OCI-M2 (cell line): Measurements from ENCODE around the gene PRKCB.

Source experiments
- DNase-seq: peaks from one replicate; lab custom pipeline; 2025; ENCODE audit not compliant: unreplicated experiment; lab: John Stamatoyannopoulos, UW

PRKCB gene

DNA sequence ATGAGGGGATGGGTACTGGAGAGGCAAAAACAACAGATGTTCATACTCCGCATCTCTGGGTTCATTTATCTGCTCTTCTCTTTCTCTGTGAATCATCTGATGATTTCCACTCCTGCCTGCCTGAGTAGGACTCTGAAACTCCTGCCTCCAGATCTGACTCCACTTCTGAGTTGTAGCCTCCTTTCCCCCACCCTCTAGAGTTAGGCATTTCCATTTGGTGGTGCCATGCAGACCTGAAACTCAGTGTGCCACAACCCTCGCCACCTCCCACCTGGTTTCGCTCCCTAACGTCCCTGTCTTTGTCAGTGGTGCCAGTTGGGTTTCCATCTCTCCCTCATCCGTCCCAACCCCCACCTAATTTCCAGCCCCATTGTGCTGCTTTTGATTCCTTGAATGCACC lies 126.2 kb downstream of the PRKCB start:
- no peak for DNase-seq

DNA sequence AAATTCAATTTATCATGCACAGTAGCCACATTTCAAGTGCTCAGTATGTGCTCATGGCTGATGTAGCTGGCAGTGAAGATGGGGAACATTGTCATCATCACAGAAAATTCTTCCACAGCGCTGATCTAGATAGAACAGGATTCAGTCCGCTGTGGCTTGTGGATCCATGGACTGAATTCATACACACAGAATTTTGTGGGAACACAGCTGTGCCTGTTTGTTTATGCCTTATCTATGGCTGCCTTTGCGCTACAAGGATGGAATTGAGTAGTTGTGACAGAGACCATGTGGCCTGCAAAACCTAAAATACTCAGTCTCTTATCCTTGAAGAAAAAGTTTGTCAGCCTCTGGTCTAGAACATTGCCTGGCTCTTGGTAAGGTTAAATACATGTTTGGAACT lies 128.4 kb downstream of the PRKCB start:
- no peak for DNase-seq

DNA sequence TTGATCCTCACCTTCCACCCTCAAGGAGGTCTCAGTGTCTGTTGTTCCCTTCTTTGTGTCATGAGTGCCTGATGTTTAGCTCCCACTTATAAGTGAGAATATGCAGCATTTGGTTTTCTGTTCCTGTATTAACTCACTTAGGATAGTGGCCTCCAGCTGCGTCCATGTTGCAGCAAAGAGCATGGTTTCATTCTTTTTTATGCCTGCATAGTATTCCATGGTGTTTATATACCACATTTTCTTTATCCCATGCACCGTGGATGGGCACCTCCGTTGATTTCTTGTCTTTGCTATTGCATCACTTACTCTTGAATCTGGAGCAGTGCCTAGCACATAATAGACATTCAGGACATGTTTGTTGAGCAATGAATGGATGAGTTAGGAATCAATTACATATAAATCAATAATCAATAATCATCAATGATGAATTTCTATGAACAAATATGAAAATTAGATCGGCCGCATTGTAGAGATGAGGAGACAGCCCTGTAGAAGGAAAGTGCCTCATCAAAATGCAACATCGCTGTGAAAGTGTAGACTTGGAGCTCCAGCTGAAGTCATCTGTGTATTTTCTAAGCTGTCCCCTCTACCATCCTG lies 129.5 kb downstream of the PRKCB start:
- no peak for DNase-seq

DNA sequence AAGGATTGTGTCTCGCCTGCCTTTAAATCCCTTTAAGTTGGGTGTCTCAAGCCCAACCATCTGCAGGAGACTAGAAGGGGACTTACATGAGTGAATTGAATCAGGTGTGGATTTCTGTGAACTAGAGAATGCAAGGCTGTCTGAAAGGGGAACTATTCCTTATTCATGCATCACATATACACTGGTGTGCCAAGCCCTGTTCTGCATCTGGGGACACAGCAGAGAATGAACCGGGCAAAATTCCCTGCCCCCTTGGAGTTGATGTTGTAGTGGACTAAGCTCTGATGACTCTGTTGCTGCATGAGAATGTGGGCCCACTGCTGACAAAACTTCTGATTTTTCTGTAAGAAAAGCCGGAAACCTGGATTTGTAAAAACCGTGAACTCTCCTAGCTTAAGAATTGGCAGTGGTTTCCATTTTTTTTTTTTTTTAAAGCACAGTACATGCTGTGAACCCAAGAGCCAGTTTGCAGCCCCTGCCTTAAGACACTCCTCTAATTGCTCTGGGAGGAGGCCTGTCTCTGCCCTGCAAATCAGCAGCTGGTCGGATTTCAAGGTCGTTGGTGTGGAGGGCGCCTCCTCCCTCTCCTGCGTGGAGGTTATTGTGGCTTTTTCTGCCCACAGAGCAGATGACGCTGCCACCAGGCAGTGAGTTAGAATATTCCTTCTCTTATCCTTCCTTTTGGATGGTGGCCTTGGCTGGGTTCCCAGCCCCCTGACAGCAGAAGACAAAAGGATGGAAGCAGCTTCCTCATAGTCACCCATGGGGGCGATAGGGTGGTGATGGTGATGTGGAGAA lies 131.0 kb downstream of the PRKCB start:
- no peak for DNase-seq

DNA sequence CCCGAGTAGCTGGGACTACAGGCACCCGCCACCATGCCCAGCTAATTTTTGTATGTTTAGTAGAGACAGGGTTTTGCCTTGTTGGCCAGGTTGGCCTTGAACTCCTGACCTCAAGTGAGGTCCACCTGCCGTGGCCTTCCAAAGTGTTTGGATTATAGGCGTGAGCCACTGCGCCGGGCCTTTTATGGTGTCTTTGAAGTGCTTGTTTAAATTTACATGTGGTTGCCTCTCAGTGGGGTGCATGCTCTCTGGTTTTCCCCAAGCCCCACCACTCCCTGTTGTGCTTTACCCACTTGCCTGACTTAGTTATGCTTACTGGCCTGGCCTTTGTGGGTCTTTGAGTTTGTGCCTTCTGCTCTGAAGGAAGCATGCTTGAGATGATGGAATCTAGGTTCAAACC lies 132.0 kb downstream of the PRKCB start:
- no peak for DNase-seq

DNA sequence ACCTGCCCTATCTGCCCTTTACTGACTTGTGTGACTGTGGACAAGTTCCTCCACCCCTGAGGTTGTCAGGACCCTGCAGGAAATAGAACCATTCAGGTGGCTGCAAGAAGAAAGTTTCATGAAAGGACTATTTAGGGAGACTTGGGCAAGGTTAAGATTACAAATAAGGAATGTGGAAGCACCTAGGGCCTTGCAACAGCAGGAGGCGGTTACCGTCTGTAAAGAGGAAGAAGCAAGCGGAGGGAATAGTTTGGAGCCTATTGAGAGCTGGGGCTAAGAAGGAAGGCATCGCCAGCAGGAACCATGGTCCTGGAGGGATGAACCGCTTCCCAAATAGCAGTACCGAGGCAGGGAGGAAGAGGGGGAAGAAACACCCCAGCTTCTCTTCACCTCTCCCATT lies 132.4 kb downstream of the PRKCB start:
- no peak for DNase-seq

DNA sequence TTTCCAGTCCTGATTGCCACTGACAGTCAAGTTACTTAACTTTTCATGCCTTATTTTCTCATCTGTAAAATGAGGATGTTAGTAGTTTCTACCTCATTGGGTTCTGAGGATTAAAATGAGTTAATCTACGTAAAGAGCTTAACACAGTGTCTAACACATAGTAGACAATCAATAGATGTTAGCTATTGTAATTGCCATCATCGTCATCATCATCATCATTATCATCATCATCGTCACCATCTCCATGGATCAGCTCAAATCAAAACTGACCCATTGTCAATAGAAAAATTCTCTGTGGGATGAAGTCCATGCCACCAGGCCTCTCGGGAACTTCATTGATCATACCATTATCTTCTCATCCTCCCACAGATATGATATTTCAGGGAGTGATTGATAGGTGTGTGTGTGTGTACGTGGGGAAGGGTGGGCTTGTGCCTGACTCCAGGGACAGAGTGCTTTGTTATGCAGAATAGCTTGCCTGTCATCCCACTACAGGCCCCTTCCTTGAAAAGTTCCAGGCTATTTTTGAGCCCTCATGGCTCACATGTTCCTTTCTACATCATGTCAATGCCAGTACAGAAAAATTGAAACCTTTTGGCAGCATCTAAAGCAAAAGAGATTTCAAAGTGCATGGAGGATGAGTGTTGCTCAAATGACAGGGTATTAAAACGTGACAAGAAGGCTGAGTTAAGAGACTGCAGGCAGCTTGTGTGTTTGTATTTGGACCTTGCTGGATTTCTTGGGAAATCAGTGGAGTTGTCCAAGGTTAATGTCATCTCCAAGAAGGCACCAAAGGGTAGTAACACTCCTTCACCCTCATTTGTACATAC lies 133.9 kb downstream of the PRKCB start:
- no peak for DNase-seq

DNA sequence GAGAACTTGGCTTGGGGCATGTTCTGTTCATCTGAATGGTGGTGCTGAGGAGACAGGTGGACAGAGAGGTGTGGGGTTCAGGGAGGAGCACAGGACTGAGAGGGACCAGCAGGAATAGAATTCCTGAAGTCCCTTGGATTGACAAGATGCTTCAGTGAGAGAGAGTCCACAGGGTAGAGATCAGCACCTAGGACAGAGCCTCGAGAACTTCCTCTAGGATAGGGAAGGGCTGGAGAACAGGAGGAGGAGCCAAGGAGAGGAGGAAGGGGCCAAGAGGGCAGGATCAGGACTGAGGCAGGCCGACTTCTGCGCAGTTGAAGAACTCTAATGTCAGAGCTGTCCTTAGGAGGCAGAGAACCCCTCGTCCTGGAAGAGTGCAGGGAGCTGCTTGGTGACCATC lies 138.4 kb downstream of the PRKCB start:
- DNase-seq, result no peak

DNA sequence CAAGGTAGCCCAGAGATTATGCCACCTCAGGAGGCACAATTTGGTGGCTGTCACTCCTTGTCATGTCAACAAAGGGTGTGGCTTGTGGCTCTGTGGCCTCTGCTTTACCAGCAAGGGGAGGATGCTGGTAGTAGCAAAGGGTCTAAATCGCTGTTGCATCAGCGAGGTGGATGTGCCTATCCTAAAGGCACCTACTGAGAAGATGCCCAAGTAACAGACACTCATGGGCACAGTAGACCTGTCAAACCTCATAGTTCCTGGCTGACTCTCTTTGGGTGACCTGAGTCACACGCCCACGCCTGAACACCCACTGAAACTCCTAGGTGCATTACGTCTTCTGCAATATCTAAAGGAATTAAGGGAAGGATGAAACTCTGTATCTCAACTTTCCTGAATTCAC lies 139.5 kb downstream of the PRKCB start:
- DNase-seq, result no peak

DNA sequence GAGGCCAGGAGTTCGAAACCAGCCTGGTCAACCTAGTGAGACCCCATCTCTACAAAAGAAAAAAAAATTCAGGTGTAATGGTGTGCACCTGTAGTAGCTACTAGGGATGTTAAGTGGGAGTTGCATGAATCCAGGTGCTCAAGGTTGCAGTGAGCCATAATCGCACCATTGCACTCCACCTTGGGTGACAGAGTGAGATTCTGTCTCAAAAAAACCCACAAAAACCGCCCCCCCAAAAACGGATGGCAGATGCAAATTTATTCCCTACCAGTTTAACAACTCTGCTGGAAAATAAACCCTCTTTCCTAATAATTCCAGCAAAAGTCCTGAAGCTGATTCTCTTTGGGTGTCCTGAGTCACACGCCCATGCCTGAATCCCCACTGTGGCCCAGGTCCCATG lies 140.3 kb downstream of the PRKCB start:
- no peak for DNase-seq

DNA sequence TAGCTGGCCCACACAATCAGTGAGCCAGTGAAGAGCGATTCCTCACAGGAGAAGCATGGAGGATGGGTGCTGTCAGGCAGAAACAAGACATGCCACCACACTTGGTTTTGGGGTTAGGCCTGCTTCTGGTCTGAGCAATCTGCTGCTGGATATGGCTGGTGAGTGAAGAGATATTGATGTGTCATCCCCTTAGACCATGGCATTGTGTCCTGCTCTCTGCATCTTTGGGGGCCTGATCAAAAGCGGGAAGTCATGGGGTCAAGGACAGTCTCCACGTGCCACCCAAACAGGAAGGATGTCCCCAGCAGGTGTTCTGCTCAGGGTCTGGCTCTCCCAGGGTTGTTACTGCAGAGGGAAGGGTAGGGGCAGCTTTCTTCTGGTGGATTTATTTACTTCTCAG lies 140.7 kb downstream of the PRKCB start:
- DNase-seq, result no peak

DNA sequence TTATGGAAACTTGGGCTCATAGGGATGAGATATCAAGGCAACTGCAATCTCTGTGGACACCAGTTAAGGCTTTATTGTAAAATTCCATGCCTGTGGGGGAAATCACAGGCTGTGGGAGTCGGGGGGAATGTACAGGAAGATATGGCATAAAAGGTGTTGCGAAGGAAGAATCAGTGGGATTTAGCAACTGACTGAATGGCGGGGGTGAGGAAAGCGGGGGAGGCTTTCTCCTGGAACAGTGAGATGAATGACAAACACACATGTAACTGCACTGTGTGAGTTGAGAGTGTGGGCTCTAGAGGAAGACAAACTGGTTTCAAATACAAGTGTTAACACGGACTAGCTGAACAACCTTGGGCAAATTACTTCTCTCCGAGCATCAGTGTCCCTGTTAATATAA lies 143.7 kb downstream of the PRKCB start:
- DNase-seq, result no peak

DNA sequence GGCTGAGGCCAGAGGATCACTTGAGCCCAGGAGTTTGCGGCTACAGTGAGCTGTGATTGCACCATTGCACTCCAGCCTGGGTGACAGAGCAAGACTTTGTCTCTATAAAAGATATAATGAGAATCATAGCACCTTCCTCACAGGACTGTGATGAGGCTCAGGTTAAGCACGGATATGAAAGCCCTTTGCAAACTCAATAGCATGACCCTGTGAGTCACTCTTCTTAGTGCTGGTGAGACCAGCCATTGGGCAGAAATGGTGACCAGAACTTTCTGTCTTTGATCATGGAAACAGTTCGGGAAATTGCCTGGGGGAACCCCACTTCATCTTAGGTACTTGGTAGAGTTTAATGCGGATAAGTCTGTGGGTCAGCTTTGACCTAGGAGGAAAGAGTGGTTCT lies 144.2 kb downstream of the PRKCB start:
- DNase-seq, result no peak

DNA sequence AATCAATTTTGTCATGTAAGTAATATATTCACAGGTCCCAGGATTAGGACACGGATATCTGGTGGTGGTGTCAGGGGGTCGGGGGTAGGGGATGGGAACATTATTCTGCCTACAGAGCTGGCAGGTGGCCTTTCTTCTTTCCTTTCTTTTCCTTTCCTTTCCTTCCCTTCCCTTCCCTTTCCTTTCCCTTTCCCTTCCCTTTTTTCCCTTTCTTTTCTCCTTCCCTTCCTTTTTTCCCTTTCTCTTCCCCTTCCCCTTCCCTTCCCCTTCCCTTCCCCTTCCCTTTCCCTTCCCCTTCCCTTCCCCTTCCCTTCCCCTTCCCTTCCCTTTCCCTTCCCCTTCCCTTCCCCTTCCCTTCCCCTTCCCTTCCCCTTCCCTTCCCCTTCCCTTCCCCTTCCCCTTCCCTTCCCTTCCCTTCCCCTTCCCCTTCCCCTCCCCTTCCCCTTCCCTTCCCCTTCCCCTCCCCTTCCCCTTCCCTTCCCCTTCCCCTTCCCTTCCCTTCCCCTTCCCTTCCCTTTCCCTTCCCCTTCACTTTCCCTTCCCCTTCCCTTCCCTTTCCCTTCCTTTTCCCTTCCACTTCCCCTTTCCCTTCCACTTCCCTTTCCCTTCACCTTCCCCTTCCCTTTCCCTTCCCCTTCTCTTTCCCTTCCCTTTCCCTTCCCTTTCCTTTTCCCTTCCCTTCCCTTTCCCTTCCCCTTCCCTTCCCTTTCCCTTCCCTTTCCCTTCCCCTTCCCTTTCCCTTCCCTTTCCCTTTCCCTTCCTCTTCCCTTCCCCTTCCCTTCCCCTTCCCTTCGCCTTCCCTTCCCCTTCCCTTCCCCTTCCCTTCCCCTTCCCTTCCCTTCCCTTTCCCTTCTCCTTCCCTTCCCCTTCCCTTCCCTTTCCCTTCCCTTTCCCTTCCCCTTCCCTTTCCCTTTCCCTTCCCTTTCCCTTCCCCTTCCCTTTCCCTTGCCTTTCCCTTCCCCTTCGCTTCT lies 145.9 kb downstream of the PRKCB start:
- DNase-seq, result no peak

DNA sequence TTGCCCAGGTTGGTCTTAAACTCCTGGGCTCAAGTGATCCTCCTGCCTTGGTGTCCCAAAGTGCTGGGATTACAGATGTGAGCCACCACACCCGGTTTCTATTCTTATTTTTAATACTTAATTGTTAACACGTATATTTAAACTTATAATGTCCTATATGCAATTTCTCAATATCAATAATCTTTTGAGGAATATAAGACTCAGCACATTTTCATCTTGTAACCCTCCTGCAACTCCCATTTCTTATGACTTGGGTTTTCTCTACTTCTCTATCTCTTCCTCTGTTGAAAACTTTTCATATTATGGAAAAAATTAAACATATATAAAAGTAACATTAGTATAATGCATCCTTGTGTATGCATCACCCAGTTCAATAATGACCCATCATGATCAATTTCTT lies 150.7 kb downstream of the PRKCB start:
- DNase-seq, result no peak

DNA sequence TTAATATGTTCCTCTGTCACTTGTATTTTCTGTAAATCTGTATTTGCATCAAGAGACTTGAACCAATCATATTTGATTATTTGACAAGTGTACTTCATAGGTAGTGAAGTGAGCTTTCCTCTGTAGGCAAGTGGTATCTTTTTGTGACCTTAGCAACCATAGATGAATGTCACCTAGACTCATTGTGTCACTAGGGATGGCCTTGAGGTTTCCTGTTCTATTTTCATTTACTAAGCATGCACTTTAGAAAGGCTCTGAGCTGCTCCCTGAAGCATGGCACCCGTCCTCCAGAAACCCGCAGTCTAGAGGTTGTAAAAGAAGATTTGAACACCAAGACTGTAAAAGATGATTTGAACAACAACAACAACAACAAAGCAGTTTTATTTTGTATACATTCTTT lies 151.7 kb downstream of the PRKCB start:
- no peak for DNase-seq

DNA sequence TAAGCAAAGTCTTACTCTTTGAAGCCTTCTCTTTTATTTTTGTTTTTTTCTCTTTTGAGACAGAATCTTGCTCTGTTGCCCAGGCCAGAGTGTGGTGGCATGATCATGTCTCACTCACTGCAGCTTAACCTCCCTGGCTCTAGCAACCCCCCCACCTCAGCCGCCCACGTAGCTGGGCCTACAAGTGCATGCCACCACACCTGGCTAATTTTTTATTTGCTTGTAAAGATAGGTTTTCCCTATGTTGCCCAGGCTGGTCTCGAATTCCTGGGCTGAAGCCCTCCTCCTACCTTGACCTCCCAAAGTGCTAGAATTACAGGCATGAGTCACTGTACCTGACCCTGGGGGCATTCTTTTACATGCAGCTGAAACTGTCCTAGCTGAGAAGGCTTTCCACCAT lies 154.7 kb downstream of the PRKCB start:
- no peak for DNase-seq

DNA sequence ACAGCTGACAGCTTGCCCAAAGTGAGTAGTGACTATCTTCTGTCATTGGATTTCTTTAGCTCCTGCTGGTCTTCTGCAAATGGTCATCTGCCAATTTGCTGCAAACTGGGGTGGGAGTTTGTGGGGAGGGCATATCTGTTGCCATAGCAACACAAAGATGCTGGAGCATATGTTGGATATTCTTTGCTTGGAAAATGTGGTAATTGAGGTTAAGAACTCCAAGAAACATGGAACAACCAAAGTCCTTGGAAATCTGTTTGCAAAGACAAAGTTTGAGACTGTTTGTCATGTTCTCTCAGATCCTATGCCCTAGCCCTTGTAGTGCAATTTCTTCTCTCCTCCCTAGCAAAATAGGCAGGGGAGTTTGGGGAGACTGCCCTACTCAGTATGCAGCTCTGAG lies 155.3 kb downstream of the PRKCB start:
- DNase-seq, result no peak

DNA sequence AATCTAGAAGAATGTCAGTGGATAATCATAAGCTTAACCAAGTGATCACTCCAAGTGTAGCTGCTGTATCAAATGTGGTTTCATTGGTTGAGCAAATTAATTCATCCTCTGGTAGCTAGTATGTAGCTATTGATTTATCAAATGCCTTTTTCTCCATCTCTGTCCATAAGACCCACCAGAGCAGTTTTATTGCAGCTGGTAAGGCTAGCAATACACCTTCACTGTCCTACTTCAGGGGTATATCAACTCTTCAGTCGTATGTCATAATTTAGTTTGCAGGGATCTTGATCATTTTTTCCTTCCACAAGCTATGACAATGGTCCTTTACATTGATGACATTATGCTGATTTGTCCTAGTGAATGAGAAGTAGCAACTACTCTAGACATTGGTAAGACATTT lies 158.8 kb downstream of the PRKCB start:
- no peak for DNase-seq

DNA sequence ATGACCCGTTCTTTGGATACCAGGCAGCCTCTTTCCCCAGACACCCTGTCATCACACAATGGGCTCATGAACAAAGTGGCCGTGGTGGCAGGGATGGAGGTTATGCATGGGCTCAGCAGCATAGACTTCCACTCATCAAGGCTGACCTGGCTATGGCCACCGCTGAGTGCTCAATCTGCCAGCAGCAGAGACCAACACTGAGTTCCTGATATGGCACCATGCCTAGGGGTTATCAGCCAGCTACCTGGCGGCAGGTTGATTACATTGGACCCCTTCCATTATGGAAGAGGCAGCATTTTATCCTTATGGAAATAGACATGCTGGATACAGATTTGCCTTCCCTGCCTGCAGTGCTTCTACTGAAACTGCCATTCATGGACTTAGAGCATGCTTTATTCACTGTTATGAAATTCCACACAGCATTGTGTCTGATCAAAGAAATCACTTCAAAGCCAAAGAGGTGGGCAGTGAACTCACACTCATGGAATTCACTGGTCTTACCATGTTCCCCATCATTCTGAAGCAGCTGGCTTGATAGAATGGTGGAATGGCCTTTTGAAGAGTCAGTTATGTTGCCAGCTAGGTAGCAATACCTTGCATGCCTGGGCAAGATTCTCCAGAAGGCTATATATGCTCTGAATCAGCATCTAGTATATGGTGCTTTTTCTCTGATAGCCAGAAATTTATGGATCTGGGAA lies 160.6 kb downstream of the PRKCB start:
- no peak for DNase-seq
